Parathyroid adenoma (tissue), 2 donors: ENCODE data around the gene KCNE2.

Experiments
- H2AFZ ChIP-seq: fragments of 300-600 bp; sonication (generic); one replicate; pipeline ENCODE4 v1.7.0; 2017; ENCODE audit warnings: antibody characterized with exemption, mild to moderate bottlenecking
- H3K27ac ChIP-seq: fragments of 300-600 bp; sonication (generic); one replicate; pipeline ENCODE4 v1.7.0; 2017
- H3K27me3 ChIP-seq: fragments of 300-600 bp; sonication (generic); one replicate; pipeline ENCODE4 v1.7.0; 2017; ENCODE audit warnings: low read length; ENCODE audit not compliant: control insufficient read depth, insufficient read depth
- H3K36me3 ChIP-seq: fragments of 300-600 bp; sonication (generic); one replicate; pipeline ENCODE4 v1.7.0; 2017; ENCODE audit warnings: low read length; ENCODE audit not compliant: control insufficient read depth, insufficient read depth
- H3K4me1 ChIP-seq: fragments of 300-600 bp; sonication (generic); one replicate; pipeline ENCODE4 v1.7.0; 2017; ENCODE audit warnings: control low read depth
- H3K4me2 ChIP-seq: fragments of 300-600 bp; sonication (generic); one replicate; pipeline ENCODE4 v1.7.0; 2017; ENCODE audit warnings: low read length
- H3K4me3 ChIP-seq: fragments of 300-600 bp; sonication (generic); one replicate; pipeline ENCODE4 v1.7.0; 2017; ENCODE audit warnings: low read depth, low read length
- H3K79me2 ChIP-seq: fragments of 300-600 bp; sonication (generic); one replicate; pipeline ENCODE4 v1.7.0; 2017; ENCODE audit warnings: control low read depth
- H3K9ac ChIP-seq: fragments of 300-600 bp; sonication (generic); one replicate; pipeline ENCODE4 v1.7.0; 2017; ENCODE audit warnings: mild to moderate bottlenecking
- H3K9me3 ChIP-seq: fragments of 300-600 bp; sonication (generic); one replicate; pipeline ENCODE4 v1.7.0; 2017; ENCODE audit warnings: low read length; ENCODE audit not compliant: control insufficient read depth
- TF ChIP-seq, protein P1 (sequence below): fragments of 300-600 bp; sonication (generic); IDR thresholded peaks from one replicate; pipeline ENCODE4 v1.7.0; 2017; ENCODE audit warnings: antibody characterized with exemption, mild to moderate bottlenecking
- donor health status: primary hyperparathyroidism.

The KCNE2 gene

DNA sequence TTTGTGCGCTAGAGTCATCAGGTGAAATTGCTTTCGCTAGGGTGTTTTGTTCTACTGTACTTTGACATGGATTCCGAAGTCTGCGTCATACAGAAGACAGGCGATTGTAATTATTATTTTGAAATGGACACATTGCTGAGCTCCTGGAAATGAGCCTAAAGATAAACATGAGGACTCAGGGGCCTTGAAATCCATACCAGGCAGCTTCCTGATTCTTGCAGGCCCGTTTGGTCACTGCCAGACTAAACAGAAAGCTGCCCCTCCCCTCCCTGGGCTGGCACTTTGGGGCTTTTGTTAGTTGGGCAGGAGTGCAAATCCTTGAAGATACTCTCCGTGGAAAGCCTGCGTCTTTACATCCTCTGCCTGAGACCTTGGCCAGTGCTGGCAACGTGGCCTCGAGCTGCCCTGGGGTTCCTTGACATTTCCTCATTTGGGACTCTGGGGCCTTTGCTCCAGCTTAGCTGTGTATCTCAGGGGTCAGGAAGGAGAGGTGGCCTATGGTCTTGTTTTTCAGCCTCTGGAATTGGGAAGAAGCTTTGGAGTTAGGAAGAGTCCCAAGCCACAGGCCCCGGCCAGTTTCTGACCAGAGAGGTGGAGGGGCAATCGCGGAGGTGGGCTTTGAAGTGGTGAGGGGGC is 26.9 kb upstream of the KCNE2 start:
- Histone ChIP-seq H3K9ac (no peak overlapping the region), H3K4me3 (no peak overlapping the region), H3K27me3 (no peaks in the 10 kb centered on the region), H2AFZ (no peak overlapping the region), H3K4me1 (peaks cover 4% of the 10 kb centered on the region), H3K79me2 (no peaks in the 10 kb centered on the region), H3K36me3 (no peaks in the 10 kb centered on the region), H3K9me3 (no peaks in the 10 kb centered on the region), H3K27ac (no peak overlapping the region), H3K4me2 (no peak overlapping the region)
- TF ChIP-seq, protein P1, sequence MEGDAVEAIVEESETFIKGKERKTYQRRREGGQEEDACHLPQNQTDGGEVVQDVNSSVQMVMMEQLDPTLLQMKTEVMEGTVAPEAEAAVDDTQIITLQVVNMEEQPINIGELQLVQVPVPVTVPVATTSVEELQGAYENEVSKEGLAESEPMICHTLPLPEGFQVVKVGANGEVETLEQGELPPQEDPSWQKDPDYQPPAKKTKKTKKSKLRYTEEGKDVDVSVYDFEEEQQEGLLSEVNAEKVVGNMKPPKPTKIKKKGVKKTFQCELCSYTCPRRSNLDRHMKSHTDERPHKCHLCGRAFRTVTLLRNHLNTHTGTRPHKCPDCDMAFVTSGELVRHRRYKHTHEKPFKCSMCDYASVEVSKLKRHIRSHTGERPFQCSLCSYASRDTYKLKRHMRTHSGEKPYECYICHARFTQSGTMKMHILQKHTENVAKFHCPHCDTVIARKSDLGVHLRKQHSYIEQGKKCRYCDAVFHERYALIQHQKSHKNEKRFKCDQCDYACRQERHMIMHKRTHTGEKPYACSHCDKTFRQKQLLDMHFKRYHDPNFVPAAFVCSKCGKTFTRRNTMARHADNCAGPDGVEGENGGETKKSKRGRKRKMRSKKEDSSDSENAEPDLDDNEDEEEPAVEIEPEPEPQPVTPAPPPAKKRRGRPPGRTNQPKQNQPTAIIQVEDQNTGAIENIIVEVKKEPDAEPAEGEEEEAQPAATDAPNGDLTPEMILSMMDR = no peak

DNA sequence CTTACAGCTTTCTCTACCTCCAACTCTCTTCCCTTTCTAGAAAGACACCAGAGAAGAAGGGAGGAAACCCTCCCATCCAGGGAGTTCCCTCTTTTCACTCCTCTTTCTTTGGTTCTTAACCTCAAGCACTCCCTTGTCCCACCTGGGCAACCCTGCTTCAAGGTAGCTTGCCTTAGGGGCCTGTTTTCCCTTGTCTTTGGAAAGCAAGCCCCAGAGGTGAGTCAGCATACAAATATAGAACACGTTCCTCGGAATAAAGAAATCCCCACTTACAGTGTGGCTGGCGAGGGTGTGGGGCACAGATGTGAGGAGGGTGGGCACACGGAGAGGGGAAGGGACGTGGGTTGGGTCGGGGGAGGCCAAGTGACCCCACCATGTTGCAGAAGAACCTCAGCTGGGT is 26.1 kb upstream of the KCNE2 start:
- H3K79me2 ChIP-seq = no peaks in the 10 kb centered on the region
- H3K4me1 ChIP-seq = peaks cover 4% of the 10 kb centered on the region
- no peak overlapping the region for H3K9ac ChIP-seq
- H2AFZ ChIP-seq = no peak overlapping the region
- TF ChIP-seq, protein P1 = no peak
- no peaks in the 10 kb centered on the region for H3K9me3 ChIP-seq
- no peaks in the 10 kb centered on the region for H3K27me3 ChIP-seq
- no peaks in the 10 kb centered on the region for H3K36me3 ChIP-seq
- no peak overlapping the region for H3K4me2 ChIP-seq
- H3K4me3 ChIP-seq = no peak overlapping the region
- no peak overlapping the region for H3K27ac ChIP-seq

DNA sequence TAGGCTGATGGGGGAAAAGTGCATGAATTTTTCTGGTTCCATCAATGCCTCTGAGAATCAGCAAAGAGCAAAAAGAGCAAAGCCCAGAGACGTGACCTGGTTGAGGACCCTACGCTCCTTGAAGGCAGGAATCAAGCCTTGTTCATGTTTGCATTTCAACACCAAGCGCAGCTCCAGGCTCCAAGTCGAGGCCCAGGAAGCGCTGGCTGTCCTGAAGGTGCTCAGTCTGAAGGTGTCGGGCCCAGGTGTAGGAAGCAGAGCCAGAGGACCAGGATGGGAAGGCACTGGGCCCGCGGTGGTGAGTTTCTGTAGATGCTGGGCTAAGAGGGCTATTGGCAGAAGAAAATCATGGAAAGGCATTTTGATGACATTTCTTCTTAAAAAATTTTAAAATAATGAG is 25.6 kb upstream of the KCNE2 start:
- Histone ChIP-seq H3K27me3 (no peaks in the 10 kb centered on the region), H3K9ac (no peak overlapping the region), H3K27ac (no peak overlapping the region), H3K79me2 (no peaks in the 10 kb centered on the region), H3K4me1 (peaks cover 4% of the 10 kb centered on the region), H3K36me3 (no peaks in the 10 kb centered on the region), H3K9me3 (no peaks in the 10 kb centered on the region), H3K4me3 (no peak overlapping the region), H2AFZ (no peak overlapping the region), H3K4me2 (no peak overlapping the region)
- TF ChIP-seq, protein P1 = no peak

DNA sequence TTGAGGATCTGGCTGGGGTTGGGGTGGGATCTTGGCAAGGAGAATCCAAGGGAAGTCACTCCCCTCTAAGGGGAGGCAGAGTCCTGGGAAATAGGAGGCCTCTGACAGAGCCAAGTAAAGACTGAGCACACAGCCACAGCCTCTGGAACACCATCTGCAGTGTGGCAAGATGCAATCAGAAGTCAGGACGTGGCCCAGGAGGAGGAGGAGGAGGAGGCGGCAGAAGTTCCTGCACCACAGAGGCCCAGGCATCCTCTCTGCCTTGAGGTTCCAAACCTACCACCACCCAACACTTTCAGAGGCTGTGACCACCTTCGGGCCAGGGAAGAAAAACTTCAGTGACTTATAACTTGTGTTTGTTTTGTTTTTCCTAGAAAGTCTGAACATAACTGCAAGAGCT is 23.7 kb upstream of the KCNE2 start:
- no peak overlapping the region for H3K27ac ChIP-seq
- H3K9me3 ChIP-seq = no peaks in the 10 kb centered on the region
- H3K4me1 ChIP-seq = peaks cover 4% of the 10 kb centered on the region
- H3K4me3 ChIP-seq = no peak overlapping the region
- H3K27me3 ChIP-seq = no peaks in the 10 kb centered on the region
- TF ChIP-seq, protein P1 = no peak
- no peak overlapping the region for H2AFZ ChIP-seq
- H3K4me2 ChIP-seq = no peak overlapping the region
- no peaks in the 10 kb centered on the region for H3K79me2 ChIP-seq
- no peak overlapping the region for H3K9ac ChIP-seq
- no peaks in the 10 kb centered on the region for H3K36me3 ChIP-seq

DNA sequence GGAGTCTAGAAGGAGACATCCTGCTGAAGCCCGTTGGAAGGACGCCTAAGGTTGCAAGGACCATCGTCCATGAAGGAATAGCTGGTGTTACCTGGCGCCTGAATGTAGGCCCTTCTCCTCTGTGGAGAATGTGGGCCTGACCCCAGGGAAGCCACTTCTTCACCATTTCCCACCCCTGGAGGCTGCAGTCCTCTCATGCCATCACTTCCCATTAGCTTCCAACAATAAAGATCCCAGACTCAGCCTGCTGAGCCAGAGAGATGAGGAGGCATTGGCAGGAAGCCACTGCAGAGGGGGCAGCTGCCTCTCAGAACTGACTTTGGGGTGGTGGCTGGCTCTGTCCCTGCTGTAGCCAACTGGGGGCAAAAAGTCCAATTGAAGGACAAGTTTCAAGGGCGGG is 21.3 kb upstream of the KCNE2 start:
- Histone ChIP-seq H3K36me3 (no peaks in the 10 kb centered on the region), H2AFZ (no peak overlapping the region), H3K4me2 (no peak overlapping the region), H3K27me3 (no peaks in the 10 kb centered on the region), H3K9me3 (no peaks in the 10 kb centered on the region), H3K27ac (no peak overlapping the region), H3K4me1 (no peaks in the 10 kb centered on the region), H3K79me2 (no peaks in the 10 kb centered on the region), H3K9ac (no peak overlapping the region), H3K4me3 (no peak overlapping the region)
- TF ChIP-seq, protein P1 = no peak
